Esophagus (tissue), 2 donors: ENCODE data around the gene PF4V1. TPM values are rescaled to one million over a fixed set of nuclear protein-coding genes. Genes with fewer than 3 reads are reported as not detected.

Experiments used
- H3K27ac ChIP-seq, 2 donors: one replicate each; pipeline ENCODE4 v1.5.1; 2013; ENCODE audit warnings: low read depth in 2 of 2, mild to moderate bottlenecking in 2 of 2, inconsistent platforms in 1 of 2, low read length in 1 of 2, moderate library complexity in 1 of 2
- H3K27me3 ChIP-seq, 2 donors: one replicate each; pipeline ENCODE4 v1.6.1; 2013; ENCODE audit warnings: low read length in 2 of 2, control low read depth in 1 of 2, mild to moderate bottlenecking in 1 of 2; ENCODE audit not compliant: insufficient read depth in 2 of 2, control insufficient read depth in 1 of 2
- H3K36me3 ChIP-seq, 2 donors: one replicate each; pipeline ENCODE4 v1.6.1; 2013; ENCODE audit warnings: low read length in 1 of 2; ENCODE audit not compliant: control insufficient read depth in 2 of 2, insufficient read depth in 2 of 2
- H3K4me1 ChIP-seq, 2 donors: one replicate each; pipeline ENCODE4 v1.6.1; 2013; ENCODE audit warnings: low read length in 1 of 2; ENCODE audit not compliant: control insufficient read depth in 2 of 2, insufficient read depth in 2 of 2
- H3K4me3 ChIP-seq, 2 donors: one replicate each; pipeline ENCODE4 v1.5.1; 2013; ENCODE audit warnings: low read length in 2 of 2, mild to moderate bottlenecking in 2 of 2, low read depth in 1 of 2, moderate library complexity in 1 of 2
- H3K9me3 ChIP-seq, 2 donors: one replicate each; pipeline ENCODE4 v1.6.1; 2013; ENCODE audit warnings: mild to moderate bottlenecking in 2 of 2, low read depth in 1 of 2, low read length in 1 of 2, moderate library complexity in 1 of 2; ENCODE audit not compliant: control insufficient read depth in 2 of 2, insufficient read depth in 1 of 2
- WGBS, 2 donors: extraction: QIAGEN DNeasy Blood & Tissue Kit; methylation state at CpG; one replicate each; pipeline ENCODE4 v1.1.7; 2013; 5-methylcytosine and 5-hydroxymethylcytosine counted together
- polyA plus RNA-seq, 2 donors: library from polyadenylated mRNA; stranded (reverse); fragments of 200-250 nt; gene quantifications; one replicate each; pipeline ENCODE4 v1.2.3, GENCODE V29; 2013
- donor health status: healthy with polysubstance abuse.
- donor health status: Bipolar disorder and iron deficiency.

PF4V1 gene
- polyA plus RNA-seq, 2 donors = not detected

GRCh38 chr4:73843369-73843768 is 9.7 kb upstream of the PF4V1 start:
- H3K27me3 ChIP-seq = no peaks in the 10 kb centered on the region
- H3K9me3 ChIP-seq = no peaks in the 10 kb centered on the region
- no peaks in the 10 kb centered on the region for H3K4me1 ChIP-seq
- H3K27ac ChIP-seq = no peak overlapping the region
- no peaks in the 10 kb centered on the region for H3K36me3 ChIP-seq
- no peak overlapping the region for H3K4me3 ChIP-seq

- H3K27me3 ChIP-seq = no peaks in the 10 kb centered on the region
- H3K4me1 ChIP-seq = no peaks in the 10 kb centered on the region
- 42 to 48% methylated on average over 3 of the region's 3 CpGs for WGBS, 2 donors
- no peak overlapping the region for H3K27ac ChIP-seq
- no peak overlapping the region for H3K4me3 ChIP-seq
- H3K9me3 ChIP-seq = no peaks in the 10 kb centered on the region
- H3K36me3 ChIP-seq = no peaks in the 10 kb centered on the region
These were observed 8.8 kb upstream of the PF4V1 start for GRCh38 chr4:73844345-73844744.

DNA sequence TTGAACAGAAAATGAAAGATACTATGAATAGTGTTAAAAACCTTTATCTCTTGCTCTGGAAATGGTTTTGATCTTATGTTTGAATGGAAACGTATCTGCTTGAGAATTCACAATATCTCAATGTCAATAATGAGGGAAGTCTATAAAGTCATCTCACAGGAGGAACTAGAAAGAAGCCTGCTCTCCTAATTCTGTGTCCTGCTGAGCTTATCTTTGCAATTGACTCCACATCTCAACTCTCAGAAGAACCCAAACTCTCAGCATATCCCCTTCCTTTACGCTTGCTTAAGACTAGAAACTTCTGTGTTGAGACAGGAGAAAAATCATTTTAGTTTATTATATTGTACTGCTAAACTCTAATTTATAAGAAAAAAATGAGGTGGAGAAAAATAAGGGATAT is 8.3 kb upstream of the PF4V1 start:
- Histone ChIP-seq H3K4me1 (no peaks in the 10 kb centered on the region), H3K4me3 (no peak overlapping the region), H3K9me3 (no peaks in the 10 kb centered on the region), H3K27me3 (no peaks in the 10 kb centered on the region), H3K27ac (no peak overlapping the region), H3K36me3 (no peaks in the 10 kb centered on the region)
- WGBS, 2 donors = 70 to 72% methylated on average over 2 of the region's 2 CpGs

DNA sequence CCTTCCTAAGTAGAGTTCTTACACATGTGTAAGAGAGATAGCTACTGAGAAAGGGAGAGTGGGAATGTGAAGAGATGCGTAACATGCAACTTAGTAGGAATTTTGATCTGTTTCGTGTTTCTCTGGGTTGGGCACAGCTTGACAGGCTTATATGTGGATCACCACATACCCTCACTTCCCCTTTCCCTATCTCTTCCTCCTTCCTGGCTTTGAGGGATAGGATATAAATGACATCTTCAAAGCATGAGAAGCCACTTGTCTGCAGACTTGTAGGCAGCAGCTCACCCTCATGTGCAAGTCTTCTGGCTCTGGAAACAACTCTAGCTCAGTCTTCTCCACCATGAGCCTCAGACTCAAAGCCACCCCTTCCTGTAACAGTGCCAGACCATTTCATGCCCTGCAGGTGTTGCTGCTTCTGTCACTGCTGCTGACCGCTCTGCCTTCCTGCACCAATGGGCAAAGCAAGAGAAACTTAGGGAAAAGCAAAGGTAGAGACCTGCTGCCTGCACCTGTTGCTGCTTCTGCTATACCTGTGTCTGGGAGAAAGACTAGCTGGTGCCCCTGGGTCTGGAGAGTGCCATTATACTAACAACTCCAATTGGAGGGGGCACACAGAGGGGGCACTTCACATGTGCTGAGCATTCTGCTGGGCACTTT is 5.4 kb upstream of the PF4V1 start:
- Histone ChIP-seq H3K9me3 (no peaks in the 10 kb centered on the region), H3K4me1 (no peaks in the 10 kb centered on the region), H3K36me3 (no peaks in the 10 kb centered on the region), H3K27ac (no peak overlapping the region), H3K27me3 (no peaks in the 10 kb centered on the region), H3K4me3 (no peak overlapping the region)
- WGBS, 2 donors = 90 to 94% methylated on average over 3 of the region's 3 CpGs

DNA sequence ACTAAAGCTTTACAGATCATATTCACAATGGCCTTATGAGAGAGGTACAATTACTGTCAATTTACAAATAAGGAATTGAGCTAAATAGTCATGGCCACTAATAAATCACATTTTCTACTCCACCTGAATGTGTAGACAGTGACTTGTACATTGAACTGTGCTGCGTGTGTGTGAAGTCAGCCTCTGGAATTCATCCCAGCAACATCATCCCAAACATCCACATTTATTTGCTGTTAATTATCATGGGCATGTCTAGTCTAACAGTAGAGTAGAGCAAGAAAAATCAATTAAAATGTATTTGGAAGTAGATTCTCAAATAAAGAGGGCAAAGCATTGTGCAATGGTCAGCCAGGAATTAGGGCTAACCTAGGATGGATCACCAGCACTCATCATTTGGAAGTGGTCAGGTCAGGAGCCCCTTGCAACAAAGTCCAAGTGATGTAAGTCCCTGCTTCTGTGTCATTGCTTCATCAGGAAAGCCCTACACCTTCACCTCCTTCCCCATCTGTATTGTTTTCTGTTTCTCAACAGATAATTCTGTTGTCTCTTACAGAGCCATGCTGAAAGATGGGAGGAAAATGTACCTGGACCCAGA is 4.8 kb upstream of the PF4V1 start:
- no peaks in the 10 kb centered on the region for H3K4me1 ChIP-seq
- H3K27ac ChIP-seq = no peak overlapping the region
- H3K27me3 ChIP-seq = no peaks in the 10 kb centered on the region
- no peaks in the 10 kb centered on the region for H3K36me3 ChIP-seq
- no peak overlapping the region for H3K4me3 ChIP-seq
- 79 to 94% methylated on average over 1 of the region's 1 CpG for WGBS, 2 donors
- H3K9me3 ChIP-seq = no peaks in the 10 kb centered on the region

GRCh38 chr4:73850261-73850970 is 2.7 kb upstream of the PF4V1 start:
- Histone ChIP-seq H3K36me3 (no peaks in the 10 kb centered on the region), H3K4me3 (no peak overlapping the region), H3K9me3 (no peaks in the 10 kb centered on the region), H3K27me3 (no peaks in the 10 kb centered on the region), H3K27ac (no peak overlapping the region), H3K4me1 (no peaks in the 10 kb centered on the region)
- 78 to 86% methylated on average over 4 of the region's 4 CpGs for WGBS, 2 donors

DNA sequence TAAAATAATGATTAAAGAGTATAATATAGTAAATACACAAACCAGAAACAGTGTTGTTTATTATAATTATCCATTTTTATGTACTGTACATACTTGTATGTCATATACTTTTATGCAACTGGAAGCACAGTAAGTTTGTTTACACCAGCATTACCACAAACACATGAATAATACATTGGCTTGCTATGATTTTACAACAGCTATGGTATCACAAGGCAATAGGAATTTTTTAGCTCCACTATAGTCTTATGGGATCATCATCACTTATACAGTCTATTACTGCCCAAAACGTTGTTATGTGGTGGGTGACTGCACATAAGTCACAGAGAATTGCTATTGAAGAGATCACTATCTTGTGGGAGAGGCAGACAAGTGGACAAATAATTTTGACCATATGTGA is 1.8 kb upstream of the PF4V1 start:
- H3K27me3 ChIP-seq = no peaks in the 10 kb centered on the region
- H3K9me3 ChIP-seq = no peaks in the 10 kb centered on the region
- H3K4me3 ChIP-seq = no peak overlapping the region
- no peak overlapping the region for H3K27ac ChIP-seq
- 57 to 64% methylated on average over 1 of the region's 1 CpG for WGBS, 2 donors
- no peaks in the 10 kb centered on the region for H3K4me1 ChIP-seq
- H3K36me3 ChIP-seq = no peaks in the 10 kb centered on the region

GRCh38 chr4:73852771-73853170 is 325 bp upstream of the PF4V1 start:
- Histone ChIP-seq H3K4me3 (no peak overlapping the region), H3K27me3 (no peaks in the 10 kb centered on the region), H3K27ac (no peak overlapping the region), H3K9me3 (no peaks in the 10 kb centered on the region), H3K4me1 (no peaks in the 10 kb centered on the region), H3K36me3 (no peaks in the 10 kb centered on the region)

DNA sequence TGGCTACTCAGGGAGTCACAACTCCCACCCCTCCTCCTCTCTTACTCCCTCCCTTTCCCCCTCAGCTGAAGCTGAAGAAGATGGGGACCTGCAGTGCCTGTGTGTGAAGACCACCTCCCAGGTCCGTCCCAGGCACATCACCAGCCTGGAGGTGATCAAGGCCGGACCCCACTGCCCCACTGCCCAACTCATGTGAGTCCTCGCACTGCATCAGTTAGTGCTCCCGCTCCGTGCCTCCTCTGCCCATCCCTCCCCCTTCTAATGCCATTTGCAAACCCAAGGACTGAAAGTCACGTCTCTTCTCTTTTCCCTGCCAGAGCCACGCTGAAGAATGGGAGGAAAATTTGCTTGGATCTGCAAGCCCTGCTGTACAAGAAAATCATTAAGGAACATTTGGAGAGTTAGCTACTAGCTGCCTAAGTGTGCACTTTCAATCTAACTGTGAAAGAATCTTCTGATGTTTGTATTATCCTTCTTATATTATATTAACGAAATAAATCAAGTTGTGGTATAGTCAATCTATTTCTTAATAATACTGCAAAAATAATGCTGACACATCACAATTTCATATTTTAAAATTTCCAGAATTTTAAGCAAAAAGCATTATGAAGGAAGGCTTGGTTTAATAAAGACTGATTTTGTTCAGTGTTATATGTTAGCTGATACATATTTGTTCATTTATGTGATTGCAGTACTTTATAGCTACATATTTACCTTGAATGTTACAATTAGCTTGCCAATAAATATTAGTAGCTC is 800 bp downstream of the PF4V1 start:
- Histone ChIP-seq H3K27ac (no peak overlapping the region), H3K27me3 (no peaks in the 10 kb centered on the region), H3K9me3 (no peaks in the 10 kb centered on the region), H3K4me1 (no peaks in the 10 kb centered on the region), H3K36me3 (no peaks in the 10 kb centered on the region), H3K4me3 (no peak overlapping the region)
- 41 to 46% methylated on average over 8 of the region's 8 CpGs for WGBS, 2 donors
